K562 (cell line): ENCODE measurements around the gene STAMBPL1. TPM values are rescaled to one million over a fixed set of nuclear protein-coding genes. Genes with fewer than 3 reads are reported as not detected.

ENCODE experiments used
- ATAC-seq: fragments of 200-7000 bp; cut with Tn5 transposase; 3 replicates; pipeline ENCODE4 v1.9.1; 2020; ENCODE audit warnings: moderate library complexity
- BruUV-seq: library from RNA; stranded (reverse); fragments of 400-500 nt; replicated peaks from 2 replicates; lab custom pipeline; 2021; lab: Mats Ljungman, UMichigan
- CTCF ChIA-PET: fragments of 300-600 bp; formaldehyde crosslinking; extraction: SDS; loops from one replicate; lab custom pipeline; 2021; ENCODE audit warnings: low intra/inter-chr PET ratio; lab: Yijun Ruan, JAX
- POLR2A ChIA-PET: fragments of 300-600, 350-650 bp; sonication (Branson Sonifier 250); formaldehyde crosslinking; extraction: SDS; loops from one replicate; lab custom pipeline; 2021; ENCODE audit warnings: antibody characterized with exemption, inconsistent platforms; lab: Yijun Ruan, JAX
- DNase-seq, 4 experiments: peaks; one replicate each; pipeline versions ENCODE4 v3.0.0 to v3.0.0-alpha.2; 2011 to 2018; ENCODE audit warnings: low spot score in 3 of 4, mixed read lengths in 3 of 4; ENCODE audit errors: extremely low read depth in 1 of 4
- FAIRE-seq: peaks from 2 replicates; lab custom pipeline; 2011; peaks lifted over from hg19 to GRCh38; lab: Jason Lieb, UNC
- H2AFZ ChIP-seq: 2 replicates; pipeline ENCODE4 v1.6.0; 2011; ENCODE audit warnings: low read depth, low read length, control low read depth, inconsistent platforms
- H3K27ac ChIP-seq: fragments of 200-600 bp; 3 replicates; pipeline ENCODE4 v1.8.0; 2011; ENCODE audit warnings: low read depth, mild to moderate bottlenecking, control low read depth, inconsistent platforms, low read length, moderate library complexity, mixed read lengths; ENCODE audit errors: extremely low read depth
- H3K27me3 ChIP-seq, 2 experiments: fragments of 300-600 bp in 1 of 2; 2 replicates in 1 of 2; 3 replicates in 1 of 2; pipeline versions ENCODE4 v1.6.0 to v1.8.0; 2011; ENCODE audit warnings: inconsistent platforms in 2 of 2, low read length in 2 of 2, mild to moderate bottlenecking in 1 of 2, mixed read lengths in 1 of 2, moderate library complexity in 1 of 2; ENCODE audit not compliant: control insufficient read depth in 2 of 2, insufficient read depth in 2 of 2
- H3K36me3 ChIP-seq: fragments of 300-600 bp; 3 replicates; pipeline ENCODE4 v1.8.0; 2011; ENCODE audit warnings: mild to moderate bottlenecking, low read length, inconsistent platforms; ENCODE audit not compliant: control insufficient read depth, insufficient read depth
- H3K4me1 ChIP-seq, 2 experiments: fragments of 200-600 bp in 1 of 2; replicated peaks in 1 of 2; 2 replicates in 1 of 2; 3 replicates in 1 of 2; pipeline versions ENCODE4 v1.5.1 to v1.8.0; 2011; ENCODE audit warnings: inconsistent platforms in 2 of 2, low read length in 2 of 2, mild to moderate bottlenecking in 1 of 2, mixed read lengths in 1 of 2, moderate library complexity in 1 of 2; ENCODE audit not compliant: control insufficient read depth in 2 of 2, insufficient read depth in 2 of 2
- H3K4me2 ChIP-seq: 2 replicates; pipeline ENCODE4 v1.6.1; 2011; ENCODE audit warnings: low read length, control low read depth, inconsistent platforms, mixed read lengths; ENCODE audit not compliant: insufficient read depth
- H3K4me3 ChIP-seq: fragments of 200-600 bp; sonication (generic), shearing (Covaris generic); 2 replicates; pipeline ENCODE4 v1.5.1; 2016; ENCODE audit warnings: control low read depth, inconsistent platforms
- H3K79me2 ChIP-seq: fragments of 200-600 bp; 3 replicates; pipeline ENCODE4 v1.8.0; 2011; ENCODE audit warnings: low read length, inconsistent platforms; ENCODE audit not compliant: control insufficient read depth, insufficient read depth
- H3K9ac ChIP-seq, 2 experiments: 2 replicates each; pipeline versions ENCODE4 v1.6.0 to v1.6.1; 2011; ENCODE audit warnings: low read depth in 2 of 2, low read length in 2 of 2, control low read depth in 1 of 2, inconsistent platforms in 1 of 2, mild to moderate bottlenecking in 1 of 2, mixed read lengths in 1 of 2; ENCODE audit not compliant: insufficient read depth in 1 of 2
- H3K9me1 ChIP-seq: one replicate; pipeline ENCODE4 v1.6.0; 2011; ENCODE audit warnings: inconsistent platforms, mild to moderate bottlenecking, low read length, moderate library complexity; ENCODE audit not compliant: control insufficient read depth, insufficient read depth
- H3K9me3 ChIP-seq: replicated peaks from 2 replicates; pipeline ENCODE4 v1.5.1; 2011; ENCODE audit warnings: low read depth, low read length, inconsistent platforms; ENCODE audit not compliant: control insufficient read depth, insufficient read depth
- H4K20me1 ChIP-seq: replicated peaks from 2 replicates; pipeline ENCODE4 v1.6.1; 2011; ENCODE audit warnings: low read length, inconsistent platforms, mixed read lengths; ENCODE audit not compliant: control insufficient read depth, insufficient read depth
- ID3 ChIP-seq, 2 experiments: fragments of 250-450 bp in 1 of 2; fragments of 450-650 bp in 1 of 2; sonication (Bioruptor Pico) in 1 of 2; IDR thresholded peaks; 2 replicates each; pipeline versions ENCODE4 v1.6.1 to v1.8.0; 2016 to 2021; ENCODE audit warnings: mild to moderate bottlenecking in 2 of 2, moderate library complexity in 2 of 2, missing compliant biosample characterization in 1 of 2, missing genetic modification characterization in 1 of 2
- KLF6 ChIP-seq: fragments of 250-450 bp; sonication (Bioruptor Pico); IDR thresholded peaks from 2 replicates; pipeline ENCODE4 v1.4.0; 2020; ENCODE audit warnings: mild to moderate bottlenecking, moderate library complexity, borderline replicate concordance
- POLR2G ChIP-seq: fragments of 200-400 bp; formaldehyde crosslinking; IDR thresholded peaks from 2 replicates; pipeline ENCODE4 v1.6.1; 2017; ENCODE audit warnings: low read depth, mild to moderate bottlenecking, antibody characterized with exemption, low read length, moderate library complexity
- RFX7 ChIP-seq: fragments of 250-450 bp; sonication (Bioruptor Pico); IDR thresholded peaks from 2 replicates; pipeline ENCODE4 v1.5.1; 2021; ENCODE audit warnings: mild to moderate bottlenecking
- ZNF395 ChIP-seq: fragments of 200-800 bp; sonication (Bioruptor generic); IDR thresholded peaks from 2 replicates; pipeline ENCODE4 v1.6.1; 2017; ENCODE audit warnings: missing genetic modification characterization, missing compliant biosample characterization
- in situ Hi-C: fragments of 300-500 bp; cut with MboI; formaldehyde crosslinking; loops from 4 replicates; pipeline ENCODE4 v1.15.0; 2018; ENCODE audit warnings: inconsistent platforms, mixed read lengths
- intact Hi-C: fragments of 100-400 bp; cut with micrococcal nuclease; formaldehyde crosslinking; loops from 2 replicates; pipeline ENCODE4 v1.14.2; 2022
- polyA plus RNA-seq, 8 experiments: library from polyadenylated mRNA; depleted of rRNA in 4 of 8; stranded (reverse) in 5 of 8; unstranded in 3 of 8; fragments of >200 nt; fragmentation: Nextera tagmentation in 2 of 8; fragmentation: Illumina TruSeq in 1 of 8; extraction: Ambion mirVana in 2 of 8; extraction: Trizol in 1 of 8; gene quantifications; 2 replicates each; pipeline versions ENCODE4 v1.2.1 to v1.2.3, GENCODE V29; 2011 to 2014; ENCODE audit warnings: inconsistent platforms in 1 of 8, missing spikeins in 1 of 8
- total RNA-seq, 7 experiments: library from RNA; depleted of rRNA in 6 of 7; stranded (reverse); fragments of >200 nt in 6 of 7; fragmentation: Illumina TruSeq in 2 of 7; extraction: Trizol in 2 of 7; gene quantifications; 2 replicates each; pipeline versions ENCODE4 v1.2.1 to v1.2.3, GENCODE V29; 2011 to 2021; ENCODE audit warnings: low replicate concordance in 1 of 7

STAMBPL1 gene
- total and polyA plus RNA-seq, 9 of the 15 experiments (the other 6 are each of a cell fraction or from before 2014, with no cell fraction given) = 0.09 TPM; not detected in 8

DNA sequence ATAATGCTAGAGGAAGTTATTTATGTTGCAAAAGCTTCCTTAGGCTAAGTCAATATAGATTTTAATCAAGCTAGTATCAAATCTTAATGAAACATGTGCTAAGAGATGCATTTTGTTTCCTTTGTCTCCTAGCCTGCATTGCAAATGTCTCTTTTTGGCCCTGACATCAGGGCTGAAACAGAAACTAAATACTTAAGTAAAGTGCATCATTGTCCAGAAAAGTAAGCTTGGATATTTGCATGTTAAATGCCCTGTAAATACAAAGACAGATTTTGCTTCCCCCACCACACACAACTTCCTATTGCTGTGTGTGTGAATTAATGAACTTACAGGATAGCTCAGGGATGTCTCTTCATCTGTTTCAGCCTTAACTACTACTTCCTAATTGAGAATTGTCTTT lies 10.0 kb upstream of the STAMBPL1 start:
- Histone ChIP-seq H3K79me2 (no peaks in the 10 kb centered on the region), H3K27ac (no peak overlapping the region), H3K4me1 (no peaks in the 10 kb centered on the region), H3K9me3 (no peaks in the 10 kb centered on the region), H3K4me3 (no peak overlapping the region), H3K36me3 (no peaks in the 10 kb centered on the region), H4K20me1 (no peaks in the 10 kb centered on the region), H2AFZ (no peak overlapping the region), H3K27me3 (no peaks in the 10 kb centered on the region), H3K9me1 (no peaks in the 10 kb centered on the region), H3K9ac (no peak overlapping the region), H3K4me2 (no peak overlapping the region)
- CTCF ChIA-PET = no interaction called here
- TF ChIP-seq KLF6 = no peak
- TF ChIP-seq RFX7 (CRISPR knock-in tag) = no peak
- no peak for TF ChIP-seq ZNF395
- TF ChIP-seq POLR2G = no peak
- no peak for TF ChIP-seq ID3 (CRISPR knock-in tag; IDR thresholded peaks at IDR 0.05)
- TF ChIP-seq ID3 (tag; IDR thresholded peaks at IDR 0.05) = no peak
- intact Hi-C loops = no loop called here
- no peak for DNase-seq
- no peak for ATAC-seq
- FAIRE-seq = no peak
- in situ Hi-C loops = no loop called here
- BruUV-seq = no TSS peak
- POLR2A ChIA-PET = no interaction called here
